HEK293 (cell line): ENCODE data around the gene TNFSF10.
A peak's percentile ranks its signal among the peaks of the same experiment; 100 is the strongest.

ENCODE experiments used
- CTCF ChIA-PET: fragments of 350-600 bp; formaldehyde crosslinking; extraction: SDS; loops from one replicate; lab custom pipeline; 2021; ENCODE audit warnings: antibody characterized with exemption; lab: Yijun Ruan, JAX
- POLR2A ChIA-PET: fragments of 300-600 bp; formaldehyde crosslinking; extraction: SDS; loops from one replicate; lab custom pipeline; 2020; ENCODE audit warnings: antibody characterized with exemption, inconsistent platforms; lab: Yijun Ruan, JAX
- H3K27ac ChIP-seq: fragments of 200-500 bp; sonication (Bioruptor generic); 2 replicates; pipeline ENCODE4 v1.5.1; 2014; ENCODE audit warnings: low read depth, low read length, control low read depth, inconsistent platforms; ENCODE audit errors: extremely low read depth
- H3K36me3 ChIP-seq, 2 experiments: fragments of 200-500 bp in 1 of 2; sonication (Bioruptor generic) in 1 of 2; 1 replicate in 1 of 2; 2 replicates in 1 of 2; pipeline ENCODE4 v1.5.1; 2014 to 2017; ENCODE audit warnings: inconsistent platforms in 2 of 2, low read length in 2 of 2; ENCODE audit not compliant: control insufficient read depth in 2 of 2, insufficient read depth in 1 of 2
- H3K4me1 ChIP-seq: fragments of 200-500 bp; sonication (Bioruptor generic); 2 replicates; pipeline ENCODE4 v1.5.1; 2014; ENCODE audit warnings: mild to moderate bottlenecking, low read length, inconsistent platforms; ENCODE audit not compliant: control insufficient read depth, insufficient read depth
- H3K4me3 ChIP-seq: 2 replicates; pipeline ENCODE4 v1.5.1; 2011; ENCODE audit warnings: low read depth, mild to moderate bottlenecking, control low read depth, low read length, moderate library complexity
- H3K9me3 ChIP-seq: fragments of 200-500 bp; sonication (Bioruptor generic); 2 replicates; pipeline ENCODE4 v1.5.1; 2014; ENCODE audit warnings: low read depth, low read length, inconsistent platforms; ENCODE audit not compliant: control insufficient read depth, insufficient read depth
- AEBP2 ChIP-seq: fragments of 450-650 bp; formaldehyde crosslinking; IDR thresholded peaks from 2 replicates; pipeline ENCODE4 v1.5.1; 2016; ENCODE audit warnings: missing biosample characterization, missing genetic modification characterization, borderline replicate concordance
- KLF8 ChIP-seq: fragments of 450-650 bp; formaldehyde crosslinking; IDR thresholded peaks from 2 replicates; pipeline ENCODE4 v1.5.1; 2016; ENCODE audit warnings: missing biosample characterization, missing genetic modification characterization
- OSR2 ChIP-seq: fragments of 450-650 bp; formaldehyde crosslinking; IDR thresholded peaks from 2 replicates; pipeline ENCODE4 v1.5.1; 2016; ENCODE audit warnings: missing biosample characterization, missing genetic modification characterization
- PRDM6 ChIP-seq: fragments of 450-650 bp; formaldehyde crosslinking; IDR thresholded peaks from 2 replicates; pipeline ENCODE4 v1.5.1; 2017; ENCODE audit warnings: missing biosample characterization, missing genetic modification characterization
- SETDB1 ChIP-seq: IDR thresholded peaks from one replicate; pipeline ENCODE4 v1.6.1; 2017; ENCODE audit warnings: mild to moderate bottlenecking, low read length, moderate library complexity, mixed read lengths; ENCODE audit not compliant: insufficient read length
- SP2 ChIP-seq: fragments of 450-650 bp; formaldehyde crosslinking; IDR thresholded peaks from 2 replicates; pipeline ENCODE4 v1.5.1; 2016; ENCODE audit warnings: missing biosample characterization, missing genetic modification characterization
- ZBTB8A ChIP-seq: fragments of 450-650 bp; formaldehyde crosslinking; IDR thresholded peaks from 2 replicates; pipeline ENCODE4 v1.5.1; 2016; ENCODE audit warnings: missing biosample characterization, missing genetic modification characterization
- ZEB2 ChIP-seq: fragments of 450-650 bp; formaldehyde crosslinking; IDR thresholded peaks from 2 replicates; pipeline ENCODE4 v1.5.1; 2016; ENCODE audit warnings: missing biosample characterization, missing genetic modification characterization
- ZNF174 ChIP-seq: fragments of 450-650 bp; formaldehyde crosslinking; IDR thresholded peaks from 2 replicates; pipeline ENCODE4 v1.5.0; 2017; ENCODE audit warnings: missing biosample characterization, mild to moderate bottlenecking, missing genetic modification characterization
- ZNF19 ChIP-seq: fragments of 450-650 bp; formaldehyde crosslinking; IDR thresholded peaks from 2 replicates; pipeline ENCODE4; 2016; ENCODE audit warnings: missing biosample characterization, missing genetic modification characterization, low read depth
- ZNF324 ChIP-seq: fragments of 450-650 bp; formaldehyde crosslinking; IDR thresholded peaks from 2 replicates; pipeline ENCODE4 v1.5.1; 2016; ENCODE audit warnings: missing biosample characterization, missing genetic modification characterization
- ZNF335 ChIP-seq: fragments of 450-650 bp; formaldehyde crosslinking; conservative IDR thresholded peaks from 2 replicates; pipeline ENCODE4 v1.5.1; 2016; ENCODE audit warnings: missing biosample characterization, missing genetic modification characterization
- ZNF416 ChIP-seq: fragments of 450-650 bp; formaldehyde crosslinking; IDR thresholded peaks from 2 replicates; pipeline ENCODE4 v1.5.1; 2016; ENCODE audit warnings: missing biosample characterization, missing genetic modification characterization
- ZNF521 ChIP-seq: fragments of 450-650 bp; formaldehyde crosslinking; IDR thresholded peaks from 2 replicates; pipeline ENCODE4 v1.5.1; 2017; ENCODE audit warnings: missing biosample characterization, mild to moderate bottlenecking, missing genetic modification characterization
- ZNF549 ChIP-seq: fragments of 450-650 bp; IDR thresholded peaks from 2 replicates; pipeline ENCODE4 v1.5.1; 2018; ENCODE audit warnings: missing biosample characterization, missing genetic modification characterization, mild to moderate bottlenecking, inconsistent platforms, moderate library complexity
- ZNF571 ChIP-seq: fragments of 450-650 bp; formaldehyde crosslinking; IDR thresholded peaks from 2 replicates; pipeline ENCODE4 v1.5.0; 2017; ENCODE audit warnings: missing biosample characterization, missing genetic modification characterization
- ZNF596 ChIP-seq: fragments of 450-650 bp; IDR thresholded peaks from 2 replicates; pipeline ENCODE4 v1.5.0; 2018; ENCODE audit warnings: missing biosample characterization, mild to moderate bottlenecking, missing genetic modification characterization, moderate library complexity
- ZNF610 ChIP-seq: fragments of 450-650 bp; formaldehyde crosslinking; IDR thresholded peaks from 2 replicates; pipeline ENCODE4 v1.5.1; 2016; ENCODE audit warnings: missing biosample characterization, missing genetic modification characterization, borderline replicate concordance
- ZNF621 ChIP-seq: fragments of 450-650 bp; formaldehyde crosslinking; IDR thresholded peaks from 2 replicates; pipeline ENCODE4 v1.5.1; 2017; ENCODE audit warnings: missing biosample characterization, missing genetic modification characterization
- ZNF623 ChIP-seq: fragments of 450-650 bp; formaldehyde crosslinking; IDR thresholded peaks from 2 replicates; pipeline ENCODE4 v1.5.1; 2016; ENCODE audit warnings: missing biosample characterization, missing genetic modification characterization
- ZNF626 ChIP-seq: fragments of 450-650 bp; sonication (Bioruptor Pico); formaldehyde crosslinking; IDR thresholded peaks from 2 replicates; pipeline ENCODE4 v1.5.1; 2018; ENCODE audit warnings: missing biosample characterization, missing genetic modification characterization, inconsistent platforms
- ZNF639 ChIP-seq: fragments of 450-650 bp; formaldehyde crosslinking; IDR thresholded peaks from 2 replicates; pipeline ENCODE4 v1.5.1; 2016; ENCODE audit warnings: missing biosample characterization, missing genetic modification characterization
- ZNF768 ChIP-seq: fragments of 450-650 bp; formaldehyde crosslinking; IDR thresholded peaks from 2 replicates; pipeline ENCODE4 v1.5.1; 2018; ENCODE audit warnings: missing biosample characterization, mild to moderate bottlenecking, missing genetic modification characterization

The TNFSF10 gene

GRCh38 chr3:172540049-172540448, 16.8 kb upstream of the TNFSF10 start:
- Histone ChIP-seq H3K27ac (no peak overlapping the region), H3K4me3 (no peak overlapping the region), H3K9me3 (no peaks in the 10 kb centered on the region), H3K36me3 (no peaks in the 10 kb centered on the region), H3K4me1 (no peaks in the 10 kb centered on the region)
- ChIA-PET CTCF (interaction anchor here (1.5 kb wide), 1 partner anchor 127 kb away, joined by 6 read pairs; no protein-coding TSS in a partner anchor), POLR2A (no interaction called here)
- TF ChIP-seq PRDM6 (tag by site-specific recombination) (peak; percentile 61; the same call in 1 of the 2 replicates), ZNF623 (tag by site-specific recombination) (no peak)

- Histone ChIP-seq H3K4me1 (no peaks in the 10 kb centered on the region), H3K27ac (no peak overlapping the region), H3K4me3 (no peak overlapping the region), H3K36me3 (no peaks in the 10 kb centered on the region), H3K9me3 (no peaks in the 10 kb centered on the region)
- ChIA-PET CTCF (no interaction called here), POLR2A (no interaction called here)
- TF ChIP-seq ZNF571 (tag by site-specific recombination) (no peak), ZNF610 (tag by site-specific recombination) (no peak), ZNF416 (tag by site-specific recombination) (no peak)
Observed at GRCh38 chr3:172539273-172539672, 16.0 kb upstream of the TNFSF10 start.

- H3K9me3 ChIP-seq, result no peaks in the 10 kb centered on the region
- H3K4me3 ChIP-seq, result no peak overlapping the region
- POLR2A ChIA-PET, result no interaction called here
- H3K36me3 ChIP-seq, result no peaks in the 10 kb centered on the region
- H3K4me1 ChIP-seq, result no peaks in the 10 kb centered on the region
- TF ChIP-seq SETDB1 (peak; percentile 76), ZNF621 (no peak), ZNF639 (tag by site-specific recombination) (no peak), ZNF19 (tag by site-specific recombination) (no peak), AEBP2 (tag by site-specific recombination) (no peak), OSR2 (tag by site-specific recombination) (no peak)
- CTCF ChIA-PET, result interaction anchor here (0.6 kb wide), 1 partner anchor 139 kb away, joined by 3 read pairs; no protein-coding TSS in a partner anchor
- H3K27ac ChIP-seq, result no peak overlapping the region
Observed at GRCh38 chr3:172538368-172539151, 15.3 kb upstream of the TNFSF10 start.

- Histone ChIP-seq H3K4me1 (no peaks in the 10 kb centered on the region), H3K36me3 (no peaks in the 10 kb centered on the region), H3K27ac (no peak overlapping the region), H3K4me3 (no peak overlapping the region), H3K9me3 (no peaks in the 10 kb centered on the region)
- CTCF ChIA-PET, result no interaction called here
- POLR2A ChIA-PET, result no interaction called here
- TF ChIP-seq ZNF626 (no peak), ZEB2 (tag by site-specific recombination) (no peak), ZNF610 (tag by site-specific recombination) (no peak), KLF8 (tag by site-specific recombination) (no peak), ZNF324 (tag by site-specific recombination) (no peak), ZNF596 (tag by site-specific recombination) (no peak), ZNF768 (tag by site-specific recombination) (no peak), SP2 (tag by site-specific recombination) (no peak), ZNF335 (tag by site-specific recombination) (no peak), ZNF549 (tag by site-specific recombination) (no peak), ZNF174 (tag by site-specific recombination) (no peak), ZBTB8A (tag by site-specific recombination) (no peak), OSR2 (tag by site-specific recombination) (no peak), ZNF521 (tag by site-specific recombination) (no peak)
Observed at GRCh38 chr3:172537507-172538158, 14.4 kb upstream of the TNFSF10 start.
